ENCODE data around the gene SLC30A3.

SLC30A3 gene

GRCh38 chr2:27217173-27218121 lies 45.4 kb downstream of the SLC30A3 start, which contains the start of gene CAD:
Gene CAD (plus strand): TSS chr2:27217369. CDS start chr2:27217552, 183 bp downstream.
- TF ChIP-seq CTCF (IDR thresholded peaks at IDR 0.05), result no peak

GRCh38 chr2:27216416-27217137 lies 46.3 kb downstream of the SLC30A3 start:
- no peak for TF ChIP-seq CTCF (IDR thresholded peaks at IDR 0.05)

- TF ChIP-seq CTCF (IDR thresholded peaks at IDR 0.05), result no peak
Measured at GRCh38 chr2:27214941-27215340, 47.9 kb downstream of the SLC30A3 start.

GRCh38 chr2:27212626-27213471 lies 50.0 kb downstream of the SLC30A3 start:
- TF ChIP-seq CTCF (IDR thresholded peaks at IDR 0.05), result no peak

- TF ChIP-seq CTCF (IDR thresholded peaks at IDR 0.05), result no peak
Measured at GRCh38 chr2:27211943-27212625, 50.8 kb downstream of the SLC30A3 start, which contains the start of the genes ATRAID and SLC5A6. Gene ATRAID (plus strand): TSS chr2:27212041. CDS start chr2:27212369, 328 bp downstream. Gene SLC5A6 (minus strand): TSS chr2:27212268. CDS start chr2:27207650, 4,618 bp downstream.

GRCh38 chr2:27211241-27211942 lies 51.5 kb downstream of the SLC30A3 start:
- TF ChIP-seq CTCF (IDR thresholded peaks at IDR 0.05), result no peak

Measured in LNCAP (cell line).